NCI-H146 treated with DMSO at 0.1 percent for 48 hours (cell line): ENCODE results near the gene KIRREL3.

Experiments used
- DNase-seq: peaks from one replicate; lab custom pipeline; 2025; ENCODE audit not compliant: unreplicated experiment; lab: John Stamatoyannopoulos, UW

KIRREL3 gene

GRCh38 chr11:126747315-126747714, 253.3 kb downstream of the KIRREL3 start:
- no peak for DNase-seq

DNA sequence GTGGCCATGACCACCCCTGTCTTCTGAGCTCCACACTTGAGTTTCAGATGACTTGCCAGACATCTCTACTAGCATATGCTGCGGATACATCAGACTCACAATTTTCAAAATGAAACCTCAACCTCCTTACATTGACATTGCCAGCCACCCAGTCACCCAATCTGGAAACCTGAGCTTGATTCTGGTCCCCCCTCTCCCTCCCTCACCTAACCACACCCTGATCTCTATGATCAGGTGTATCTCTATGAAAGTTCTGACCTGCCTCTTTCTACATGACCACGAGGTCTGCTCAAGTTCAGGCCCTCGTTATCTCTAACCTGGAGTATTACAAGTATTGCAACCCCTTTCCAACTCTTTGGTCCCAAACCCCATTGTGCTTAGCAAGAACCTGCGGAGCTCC, 254.1 kb downstream of the KIRREL3 start:
- no peak for DNase-seq

GRCh38 chr11:126744699-126745098, 255.9 kb downstream of the KIRREL3 start:
- DNase-seq = no peak

DNA sequence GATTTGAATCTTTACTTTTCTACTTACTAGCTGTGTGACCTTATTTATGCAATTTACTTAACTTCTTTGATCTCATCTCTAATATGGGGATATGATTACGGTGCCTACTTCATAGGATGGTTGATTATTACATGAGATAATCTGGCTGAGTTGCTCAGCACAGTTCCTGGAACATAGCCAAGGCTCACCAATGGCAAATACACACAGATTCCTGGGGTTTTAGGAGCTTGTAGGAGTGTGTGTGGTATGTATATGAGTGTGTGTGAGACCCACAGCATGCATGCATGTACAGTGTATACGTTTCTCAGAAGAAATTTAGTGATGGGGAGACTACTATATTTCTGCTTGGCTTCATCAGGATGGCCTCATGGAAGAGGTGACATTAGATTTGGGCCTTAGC, 256.9 kb downstream of the KIRREL3 start:
- DNase-seq = no peak

DNA sequence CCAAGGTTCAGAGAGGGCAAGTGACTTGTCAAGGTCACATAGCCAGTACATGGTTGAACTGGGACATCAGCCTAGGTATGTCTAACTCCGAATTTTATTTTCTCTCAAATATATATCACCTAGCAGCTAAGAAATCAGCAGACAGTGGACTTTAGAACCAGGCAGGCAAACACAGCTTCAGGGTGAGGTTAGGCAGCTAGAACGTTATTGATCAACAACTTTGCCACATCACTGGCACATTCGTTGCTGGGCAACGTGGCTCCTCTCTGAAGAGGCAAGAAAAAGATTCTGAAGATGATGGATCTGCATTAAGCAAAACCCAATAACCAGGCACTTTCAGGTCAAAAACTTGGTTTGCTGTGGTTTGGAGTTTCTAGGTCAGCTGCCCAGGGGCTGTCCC, 258.0 kb downstream of the KIRREL3 start:
- no peak for DNase-seq

DNA sequence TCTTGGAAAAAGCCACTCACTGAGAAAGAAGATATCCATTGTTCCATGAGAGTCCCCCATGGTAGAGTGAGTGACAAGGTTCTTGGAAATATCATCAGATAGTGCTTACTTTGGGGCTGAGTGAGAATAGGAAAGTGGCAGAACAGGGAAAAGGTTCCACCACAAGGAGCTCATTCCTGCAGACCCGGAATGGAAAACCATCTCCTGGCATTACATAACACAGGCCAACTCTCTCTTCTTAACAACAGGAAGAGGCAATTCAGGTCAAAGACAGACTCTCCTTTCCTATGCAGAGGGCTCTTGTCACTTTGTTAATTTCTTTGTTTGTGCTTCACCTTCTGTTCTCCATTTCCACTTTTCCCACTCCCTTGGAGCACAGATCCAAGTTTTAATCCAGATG, 259.7 kb downstream of the KIRREL3 start:
- DNase-seq = no peak

DNA sequence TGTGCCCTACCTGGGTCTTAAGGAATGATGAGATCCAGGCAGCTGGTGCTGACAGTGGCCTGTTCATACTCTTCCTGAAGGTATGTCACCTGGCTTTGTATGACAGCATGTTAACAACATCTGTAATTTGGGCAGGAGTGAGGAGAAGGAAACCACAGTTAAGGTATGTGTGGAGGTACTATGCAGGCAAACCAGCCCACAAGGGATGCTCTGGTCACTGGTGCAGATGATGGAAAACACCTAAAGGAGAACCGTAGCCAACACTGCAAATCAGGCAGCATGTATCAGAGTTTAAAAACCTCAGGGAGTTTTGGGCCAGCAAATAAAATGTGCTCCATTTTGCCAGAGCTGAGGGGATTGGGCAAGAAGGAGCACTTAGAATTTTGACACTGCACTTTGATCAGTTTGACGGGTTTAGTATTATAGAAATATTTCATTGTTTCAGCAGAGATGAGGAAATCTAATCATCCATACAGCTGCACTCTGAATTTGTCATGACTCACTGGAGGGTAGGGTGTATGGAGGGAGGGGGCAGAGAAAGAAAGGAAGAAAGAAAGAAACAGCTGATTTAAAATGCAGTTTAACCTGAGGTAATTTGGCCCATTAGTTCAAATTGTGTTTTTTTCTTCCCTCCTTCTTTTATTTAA, 260.9 kb downstream of the KIRREL3 start:
- DNase-seq = no peak

DNA sequence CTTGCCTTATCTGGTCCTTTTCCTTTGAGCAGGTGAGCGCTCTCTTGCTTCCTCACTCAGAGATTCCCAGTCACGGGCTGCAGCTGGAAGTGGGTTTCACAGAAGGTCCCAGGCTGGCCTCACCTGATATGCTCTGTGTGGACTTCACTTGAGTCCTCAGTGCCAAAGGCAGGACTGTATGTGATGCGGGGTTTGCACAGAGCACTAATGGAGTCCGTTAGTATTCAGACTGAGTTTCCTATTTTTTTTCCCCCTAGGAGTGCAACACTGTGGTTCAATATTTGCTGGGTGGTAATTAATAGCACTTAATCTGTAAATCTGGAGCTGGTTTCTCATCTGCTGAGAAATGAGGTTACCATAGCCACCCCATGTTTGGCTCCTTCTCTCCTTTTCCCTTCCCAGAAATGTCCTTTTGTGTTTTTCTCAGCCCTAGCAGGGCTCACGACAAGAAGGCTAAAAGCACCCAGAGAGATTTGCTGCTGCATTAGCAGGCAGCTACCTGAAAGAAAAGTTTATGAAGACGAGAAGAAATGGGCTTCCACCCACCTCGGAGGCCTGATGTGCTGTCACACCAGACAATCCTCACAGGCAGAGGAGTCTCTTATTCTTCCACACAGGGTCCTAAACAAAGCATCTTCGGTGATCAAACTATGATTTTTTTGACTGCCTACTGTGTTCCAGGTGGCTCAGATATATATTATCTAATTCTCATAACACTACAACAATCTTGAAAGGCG, 262.1 kb downstream of the KIRREL3 start:
- DNase-seq = no peak

DNA sequence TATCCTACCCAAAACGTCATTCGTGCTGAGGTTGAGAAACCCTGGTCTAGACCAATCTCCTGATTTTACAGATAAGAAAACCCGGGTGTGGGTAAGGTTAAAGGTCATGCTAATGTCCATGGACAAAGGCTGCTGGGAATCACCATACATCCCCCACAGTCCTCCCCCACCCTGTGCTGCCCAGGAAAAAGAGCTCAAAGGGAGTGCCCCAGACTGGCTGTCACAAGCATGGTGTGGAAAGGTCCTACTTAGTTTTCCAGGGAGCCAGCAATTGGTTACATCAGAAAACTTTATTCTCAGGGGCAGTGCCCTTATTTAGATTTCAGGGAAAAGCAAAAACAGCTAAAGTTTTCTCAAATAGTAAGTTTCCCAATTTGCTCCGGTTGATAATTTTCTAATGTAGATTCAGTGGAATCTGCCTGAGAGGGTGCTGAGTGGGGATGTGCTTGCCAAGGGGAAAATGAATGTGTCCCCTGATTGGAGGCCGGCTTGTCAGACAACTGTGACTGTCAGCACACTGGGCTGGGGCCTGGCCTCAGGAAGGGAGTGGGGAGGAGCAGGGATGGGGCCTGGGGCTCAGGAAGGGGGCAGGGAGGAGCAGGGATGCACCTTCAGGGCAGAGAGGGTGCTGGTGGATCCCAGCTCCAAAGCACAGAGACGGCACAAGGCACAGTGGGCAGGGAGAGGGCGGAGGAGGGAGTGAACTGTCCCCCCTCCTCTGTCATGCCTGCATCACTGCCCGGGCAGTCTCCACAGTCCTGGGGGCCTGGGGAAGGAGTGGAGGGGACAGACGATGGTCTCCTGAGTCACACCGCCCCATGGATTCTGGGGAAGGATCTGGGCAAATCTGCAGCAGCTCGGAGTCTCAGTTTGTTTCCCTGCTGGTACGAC, 263.6 kb downstream of the KIRREL3 start:
- no peak for DNase-seq

DNA sequence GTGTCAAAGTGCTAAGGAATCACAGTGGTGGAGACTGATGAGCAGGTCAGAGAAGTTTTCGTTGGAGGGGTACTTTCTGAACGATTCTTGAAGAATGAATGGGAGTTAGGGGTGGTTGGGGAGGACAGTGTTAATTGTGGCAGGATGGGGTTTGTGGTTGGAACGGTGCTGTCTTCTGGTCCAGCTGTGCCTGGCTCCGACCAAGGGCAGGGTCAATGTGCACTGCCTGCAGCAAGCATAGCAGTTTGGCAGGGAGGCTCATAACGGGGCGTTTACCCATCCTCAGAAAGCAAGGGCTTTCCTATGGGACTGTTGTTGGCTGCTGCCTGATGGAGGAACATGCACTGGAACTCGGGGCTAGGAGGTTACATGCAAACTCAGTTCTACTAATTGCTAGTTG, 265.8 kb downstream of the KIRREL3 start:
- no peak for DNase-seq

DNA sequence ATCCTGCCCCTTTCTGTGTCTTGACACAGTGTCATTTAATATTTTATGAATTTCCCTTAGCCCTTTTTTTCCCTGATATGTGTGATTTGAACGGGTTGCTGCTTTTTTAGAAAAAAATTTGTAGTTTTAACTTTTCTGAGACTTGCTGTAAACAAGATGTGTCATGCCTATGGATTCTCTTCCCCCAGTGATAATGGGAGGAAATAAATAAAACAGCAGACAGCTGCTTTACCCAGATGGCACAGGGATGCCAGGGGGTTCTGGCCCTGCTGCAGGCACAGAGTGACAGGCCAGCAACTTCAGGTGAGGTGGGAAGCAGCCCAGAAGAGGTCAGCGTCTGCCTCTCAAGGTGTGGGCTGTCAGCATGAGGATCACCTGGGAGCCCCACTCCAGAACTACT, 266.9 kb downstream of the KIRREL3 start:
- DNase-seq = no peak

DNA sequence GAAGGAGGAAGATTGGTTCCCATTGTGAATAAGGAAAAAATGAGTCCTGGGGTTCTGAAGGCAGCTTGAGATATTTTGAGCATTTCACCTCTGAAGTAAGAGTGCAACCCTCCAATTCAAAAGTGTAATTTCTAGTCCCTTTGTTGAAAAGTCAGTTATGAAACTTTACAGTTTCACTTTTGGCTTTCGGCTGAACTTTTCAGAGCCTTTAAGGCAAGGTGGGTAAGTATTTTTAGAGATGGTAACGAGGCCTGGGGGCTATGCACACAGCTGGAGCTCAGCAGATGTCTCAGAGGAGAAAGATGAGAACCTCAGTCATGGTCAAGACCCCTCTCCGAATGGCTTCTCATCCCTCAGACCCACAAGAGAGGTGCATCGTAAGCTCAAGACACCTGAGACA, 267.6 kb downstream of the KIRREL3 start:
- no peak for DNase-seq

DNA sequence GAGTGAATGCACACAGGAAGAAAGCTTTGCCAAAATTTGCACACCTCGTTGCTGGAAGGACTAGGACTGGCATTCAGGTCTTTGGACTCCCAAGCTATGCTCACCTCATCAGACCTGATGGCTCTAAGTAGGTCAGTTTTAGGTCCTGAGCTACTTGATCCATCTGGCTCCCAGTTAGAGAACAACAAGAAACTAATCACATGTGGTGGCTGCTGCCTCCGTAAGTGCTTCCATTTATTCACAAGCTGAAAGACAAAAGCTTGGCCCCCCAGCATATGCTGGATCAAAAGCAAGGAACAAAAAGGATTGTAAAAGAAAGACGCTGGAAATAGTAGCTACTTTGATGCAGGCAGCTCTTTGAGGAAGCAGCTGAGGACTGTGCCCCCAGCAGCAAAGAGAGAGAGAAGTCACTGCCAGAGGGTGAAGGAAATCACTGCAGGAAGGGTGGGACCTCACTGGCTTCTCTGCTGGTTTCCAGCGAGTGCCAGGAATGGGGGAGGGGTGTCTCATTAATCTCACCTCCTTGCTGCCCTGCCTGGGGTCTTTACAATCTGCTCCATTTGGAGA, 268.9 kb downstream of the KIRREL3 start:
- no peak for DNase-seq

DNA sequence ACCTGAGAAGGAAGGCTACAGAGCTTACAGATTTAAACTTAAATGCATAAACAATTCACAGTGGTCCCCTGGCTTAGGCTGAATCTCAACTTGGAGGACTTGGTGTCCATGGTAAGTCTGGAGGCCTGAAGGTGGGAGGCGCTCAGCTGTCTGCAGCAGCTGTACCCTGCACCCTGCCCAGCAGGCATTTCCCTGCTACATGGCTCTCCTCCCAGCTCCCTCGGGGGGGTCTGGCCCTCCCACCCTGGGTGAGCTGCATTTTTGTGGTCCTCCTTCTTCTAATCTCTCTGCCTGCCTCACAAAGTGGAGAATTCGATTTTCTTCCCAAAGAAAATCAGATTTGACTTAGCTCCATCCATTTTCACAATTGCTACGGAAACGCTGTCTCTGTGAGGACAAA, 273.2 kb downstream of the KIRREL3 start:
- DNase-seq = no peak

GRCh38 chr11:126725521-126725920, 275.0 kb downstream of the KIRREL3 start:
- no peak for DNase-seq

DNA sequence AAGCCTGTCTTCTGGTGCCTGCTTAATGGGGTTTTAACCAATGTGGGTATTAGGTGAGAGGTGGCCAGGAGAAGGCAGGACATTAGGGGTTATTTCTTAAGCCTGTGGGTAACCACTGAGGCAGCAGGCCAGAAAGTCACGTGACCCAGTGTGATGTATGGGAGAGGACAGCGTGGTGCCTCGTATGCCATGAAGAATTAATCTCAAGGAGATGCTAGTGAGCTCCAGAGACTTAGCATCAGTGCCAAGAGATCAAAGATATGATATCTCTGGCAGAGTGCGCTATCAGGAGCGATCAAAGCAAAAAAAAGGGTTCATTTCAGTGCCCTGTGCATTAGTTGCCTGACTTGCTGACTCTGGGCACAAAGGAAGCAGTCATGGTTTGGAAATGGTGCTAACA, 275.5 kb downstream of the KIRREL3 start:
- no peak for DNase-seq

DNA sequence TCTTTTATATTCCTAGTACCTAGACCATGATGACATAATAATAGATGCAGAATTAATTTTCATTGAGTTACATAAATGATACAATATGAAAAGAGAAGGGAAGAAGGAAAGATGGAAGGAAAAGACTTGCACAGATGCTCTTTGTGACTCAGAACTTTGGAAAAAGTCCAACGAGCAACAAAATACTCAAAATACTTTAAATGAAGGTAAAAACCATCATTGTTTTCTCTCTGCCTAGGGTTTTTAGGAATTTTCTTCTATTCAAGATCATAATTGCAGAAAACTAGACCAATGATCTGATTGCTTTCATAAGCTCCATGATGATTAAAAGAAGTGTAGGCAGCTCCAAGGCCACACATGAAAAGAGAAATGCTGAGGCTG, 276.9 kb downstream of the KIRREL3 start:
- no peak for DNase-seq

GRCh38 chr11:126722956-126723664, 277.5 kb downstream of the KIRREL3 start:
- DNase-seq = no peak

DNA sequence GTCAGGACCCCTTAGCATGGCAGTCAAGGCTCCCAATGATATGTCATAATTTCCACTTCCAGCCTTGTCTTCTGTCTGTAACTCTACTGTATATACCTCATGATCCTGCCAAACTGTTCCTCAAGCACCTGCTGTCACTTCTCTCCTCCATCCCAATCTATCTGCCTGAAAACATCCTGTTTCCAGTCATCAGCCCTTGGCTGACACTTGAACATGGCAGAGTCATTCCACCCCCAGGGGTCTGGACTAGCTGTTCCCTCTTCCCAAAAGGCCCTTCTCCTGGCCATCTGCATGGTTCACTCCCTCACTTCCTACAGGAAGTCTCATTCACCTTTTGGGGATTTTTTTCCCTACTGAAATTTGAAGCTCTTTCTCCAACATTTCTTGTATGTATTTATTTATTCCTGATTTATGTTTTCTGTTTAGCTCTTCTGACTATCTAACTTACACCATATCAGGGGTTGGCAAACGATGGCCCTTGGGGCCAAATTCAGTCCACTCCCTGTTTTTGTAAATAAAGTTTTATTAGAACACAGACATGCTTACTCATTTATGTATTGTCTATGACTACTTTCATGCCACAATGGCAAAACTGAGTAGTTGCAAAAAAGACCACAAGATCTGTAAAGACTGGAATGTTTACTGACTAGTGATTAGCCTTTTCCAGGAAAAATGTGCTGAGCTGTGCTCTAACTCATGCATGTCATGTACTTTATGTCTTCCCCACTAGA, 278.4 kb downstream of the KIRREL3 start:
- DNase-seq = no peak

- DNase-seq = no peak
Measured at GRCh38 chr11:126720539-126721235, 279.9 kb downstream of the KIRREL3 start.
